K562 (cell line): ENCODE results near the gene LYVE1. TPM values are rescaled to one million over a fixed set of nuclear protein-coding genes. Genes with fewer than 3 reads are reported as not detected.

Source experiments
- ATAC-seq: fragments of 200-7000 bp; cut with Tn5 transposase; 3 replicates; pipeline ENCODE4 v1.9.1; 2020; ENCODE audit warnings: moderate library complexity
- BruUV-seq: library from RNA; stranded (reverse); fragments of 400-500 nt; replicated peaks from 2 replicates; lab custom pipeline; 2021; lab: Mats Ljungman, UMichigan
- CTCF ChIA-PET: fragments of 300-600 bp; formaldehyde crosslinking; extraction: SDS; loops from one replicate; lab custom pipeline; 2021; ENCODE audit warnings: low intra/inter-chr PET ratio; lab: Yijun Ruan, JAX
- POLR2A ChIA-PET: fragments of 300-600, 350-650 bp; sonication (Branson Sonifier 250); formaldehyde crosslinking; extraction: SDS; loops from one replicate; lab custom pipeline; 2021; ENCODE audit warnings: antibody characterized with exemption, inconsistent platforms; lab: Yijun Ruan, JAX
- DNase-seq, 4 experiments: peaks; one replicate each; pipeline versions ENCODE4 v3.0.0 to v3.0.0-alpha.2; 2011 to 2018; ENCODE audit warnings: low spot score in 3 of 4, mixed read lengths in 3 of 4; ENCODE audit errors: extremely low read depth in 1 of 4
- FAIRE-seq: peaks from 2 replicates; lab custom pipeline; 2011; peaks lifted over from hg19 to GRCh38; lab: Jason Lieb, UNC
- H2AFZ ChIP-seq: 2 replicates; pipeline ENCODE4 v1.6.0; 2011; ENCODE audit warnings: low read depth, low read length, control low read depth, inconsistent platforms
- H3K27ac ChIP-seq: fragments of 200-600 bp; 3 replicates; pipeline ENCODE4 v1.8.0; 2011; ENCODE audit warnings: low read depth, mild to moderate bottlenecking, control low read depth, inconsistent platforms, low read length, moderate library complexity, mixed read lengths; ENCODE audit errors: extremely low read depth
- H3K27me3 ChIP-seq, 2 experiments: fragments of 300-600 bp in 1 of 2; 2 replicates in 1 of 2; 3 replicates in 1 of 2; pipeline versions ENCODE4 v1.6.0 to v1.8.0; 2011; ENCODE audit warnings: inconsistent platforms in 2 of 2, low read length in 2 of 2, mild to moderate bottlenecking in 1 of 2, mixed read lengths in 1 of 2, moderate library complexity in 1 of 2; ENCODE audit not compliant: control insufficient read depth in 2 of 2, insufficient read depth in 2 of 2
- H3K36me3 ChIP-seq: fragments of 300-600 bp; 3 replicates; pipeline ENCODE4 v1.8.0; 2011; ENCODE audit warnings: mild to moderate bottlenecking, low read length, inconsistent platforms; ENCODE audit not compliant: control insufficient read depth, insufficient read depth
- H3K4me1 ChIP-seq, 2 experiments: fragments of 200-600 bp in 1 of 2; replicated peaks in 1 of 2; 2 replicates in 1 of 2; 3 replicates in 1 of 2; pipeline versions ENCODE4 v1.5.1 to v1.8.0; 2011; ENCODE audit warnings: inconsistent platforms in 2 of 2, low read length in 2 of 2, mild to moderate bottlenecking in 1 of 2, mixed read lengths in 1 of 2, moderate library complexity in 1 of 2; ENCODE audit not compliant: control insufficient read depth in 2 of 2, insufficient read depth in 2 of 2
- H3K4me2 ChIP-seq: 2 replicates; pipeline ENCODE4 v1.6.1; 2011; ENCODE audit warnings: low read length, control low read depth, inconsistent platforms, mixed read lengths; ENCODE audit not compliant: insufficient read depth
- H3K4me3 ChIP-seq: fragments of 200-600 bp; sonication (generic), shearing (Covaris generic); 2 replicates; pipeline ENCODE4 v1.5.1; 2016; ENCODE audit warnings: control low read depth, inconsistent platforms
- H3K79me2 ChIP-seq: fragments of 200-600 bp; 3 replicates; pipeline ENCODE4 v1.8.0; 2011; ENCODE audit warnings: low read length, inconsistent platforms; ENCODE audit not compliant: control insufficient read depth, insufficient read depth
- H3K9ac ChIP-seq, 2 experiments: 2 replicates each; pipeline versions ENCODE4 v1.6.0 to v1.6.1; 2011; ENCODE audit warnings: low read depth in 2 of 2, low read length in 2 of 2, control low read depth in 1 of 2, inconsistent platforms in 1 of 2, mild to moderate bottlenecking in 1 of 2, mixed read lengths in 1 of 2; ENCODE audit not compliant: insufficient read depth in 1 of 2
- H3K9me1 ChIP-seq: one replicate; pipeline ENCODE4 v1.6.0; 2011; ENCODE audit warnings: inconsistent platforms, mild to moderate bottlenecking, low read length, moderate library complexity; ENCODE audit not compliant: control insufficient read depth, insufficient read depth
- H3K9me3 ChIP-seq: replicated peaks from 2 replicates; pipeline ENCODE4 v1.5.1; 2011; ENCODE audit warnings: low read depth, low read length, inconsistent platforms; ENCODE audit not compliant: control insufficient read depth, insufficient read depth
- H4K20me1 ChIP-seq: replicated peaks from 2 replicates; pipeline ENCODE4 v1.6.1; 2011; ENCODE audit warnings: low read length, inconsistent platforms, mixed read lengths; ENCODE audit not compliant: control insufficient read depth, insufficient read depth
- BRCA1 ChIP-seq, 2 experiments: fragments of 450-650 bp in 1 of 2; sonication (generic) in 1 of 2; formaldehyde crosslinking in 1 of 2; IDR thresholded peaks; 2 replicates each; pipeline versions ENCODE4 v1.5.0 to v1.6.1; 2017 to 2020; ENCODE audit warnings: mild to moderate bottlenecking in 1 of 2, missing genetic modification reagents in 1 of 2
- SPI1 ChIP-seq: IDR thresholded peaks from 2 replicates; pipeline ENCODE4 v1.6.1; 2011; ENCODE audit warnings: low read depth, low read length, control low read depth, borderline replicate concordance
- WHSC1 ChIP-seq: IDR thresholded peaks from one replicate; pipeline ENCODE4 v1.6.1; 2012; ENCODE audit warnings: low read length, control low read depth, inconsistent platforms
- in situ Hi-C: fragments of 300-500 bp; cut with MboI; formaldehyde crosslinking; loops from 4 replicates; pipeline ENCODE4 v1.15.0; 2018; ENCODE audit warnings: inconsistent platforms, mixed read lengths
- intact Hi-C: fragments of 100-400 bp; cut with micrococcal nuclease; formaldehyde crosslinking; loops from 2 replicates; pipeline ENCODE4 v1.14.2; 2022
- polyA plus RNA-seq, 8 experiments: library from polyadenylated mRNA; depleted of rRNA in 4 of 8; stranded (reverse) in 5 of 8; unstranded in 3 of 8; fragments of >200 nt; fragmentation: Nextera tagmentation in 2 of 8; fragmentation: Illumina TruSeq in 1 of 8; extraction: Ambion mirVana in 2 of 8; extraction: Trizol in 1 of 8; gene quantifications; 2 replicates each; pipeline versions ENCODE4 v1.2.1 to v1.2.3, GENCODE V29; 2011 to 2014; ENCODE audit warnings: inconsistent platforms in 1 of 8, missing spikeins in 1 of 8
- total RNA-seq, 7 experiments: library from RNA; depleted of rRNA in 6 of 7; stranded (reverse); fragments of >200 nt in 6 of 7; fragmentation: Illumina TruSeq in 2 of 7; extraction: Trizol in 2 of 7; gene quantifications; 2 replicates each; pipeline versions ENCODE4 v1.2.1 to v1.2.3, GENCODE V29; 2011 to 2021; ENCODE audit warnings: low replicate concordance in 1 of 7
- TF ChIP-seq, protein P1 (sequence below): fragments of 450-650 bp; IDR thresholded peaks from 2 replicates; pipeline ENCODE4 v1.6.1; 2016; ENCODE audit warnings: missing biosample characterization, missing genetic modification characterization
- TF ChIP-seq, protein P2 (sequence below): fragments of 450-650 bp; IDR thresholded peaks from 2 replicates; pipeline ENCODE4 v1.6.1; 2016; ENCODE audit warnings: mild to moderate bottlenecking
- TF ChIP-seq, protein P3 (sequence below): fragments of 250-450 bp; sonication (Bioruptor Pico); IDR thresholded peaks from 2 replicates; pipeline ENCODE4 v1.8.0; 2021; ENCODE audit warnings: mild to moderate bottlenecking, moderate library complexity

The LYVE1 gene
- total and polyA plus RNA-seq, 9 of the 15 experiments (the other 6 are each of a cell fraction or from before 2014, with no cell fraction given): 0.06 to 1.1 (median 0.14) TPM; not detected in 1

DNA sequence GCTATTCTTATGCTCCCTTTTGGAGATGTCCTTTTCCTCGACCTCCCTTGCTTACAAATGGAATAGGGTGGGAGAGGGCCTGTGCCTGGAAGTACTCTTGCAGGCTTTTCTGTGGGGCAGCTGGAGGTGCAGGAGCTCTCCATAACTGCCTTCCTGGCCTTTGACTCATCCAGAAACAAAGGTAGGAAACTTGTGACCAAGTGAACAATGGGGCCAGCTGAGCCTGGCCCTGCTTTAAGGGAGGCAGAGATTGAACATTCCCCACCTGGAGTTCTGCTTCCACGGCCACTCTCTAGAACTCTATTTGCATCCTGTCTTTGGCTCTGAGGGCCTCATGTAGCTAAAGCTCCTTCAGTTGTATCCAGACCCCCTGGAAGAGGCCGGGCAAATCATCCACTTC lies 5.1 kb upstream of the LYVE1 start (continued):
- TF ChIP-seq, protein P1, sequence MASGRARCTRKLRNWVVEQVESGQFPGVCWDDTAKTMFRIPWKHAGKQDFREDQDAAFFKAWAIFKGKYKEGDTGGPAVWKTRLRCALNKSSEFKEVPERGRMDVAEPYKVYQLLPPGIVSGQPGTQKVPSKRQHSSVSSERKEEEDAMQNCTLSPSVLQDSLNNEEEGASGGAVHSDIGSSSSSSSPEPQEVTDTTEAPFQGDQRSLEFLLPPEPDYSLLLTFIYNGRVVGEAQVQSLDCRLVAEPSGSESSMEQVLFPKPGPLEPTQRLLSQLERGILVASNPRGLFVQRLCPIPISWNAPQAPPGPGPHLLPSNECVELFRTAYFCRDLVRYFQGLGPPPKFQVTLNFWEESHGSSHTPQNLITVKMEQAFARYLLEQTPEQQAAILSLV (tag): no peak
- no peak for TF ChIP-seq BRCA1 (IDR thresholded peaks at IDR 0.05)
- TF ChIP-seq BRCA1 (CRISPR knock-in tag; IDR thresholded peaks at IDR 0.05): no peak
- TF ChIP-seq, protein P2, sequence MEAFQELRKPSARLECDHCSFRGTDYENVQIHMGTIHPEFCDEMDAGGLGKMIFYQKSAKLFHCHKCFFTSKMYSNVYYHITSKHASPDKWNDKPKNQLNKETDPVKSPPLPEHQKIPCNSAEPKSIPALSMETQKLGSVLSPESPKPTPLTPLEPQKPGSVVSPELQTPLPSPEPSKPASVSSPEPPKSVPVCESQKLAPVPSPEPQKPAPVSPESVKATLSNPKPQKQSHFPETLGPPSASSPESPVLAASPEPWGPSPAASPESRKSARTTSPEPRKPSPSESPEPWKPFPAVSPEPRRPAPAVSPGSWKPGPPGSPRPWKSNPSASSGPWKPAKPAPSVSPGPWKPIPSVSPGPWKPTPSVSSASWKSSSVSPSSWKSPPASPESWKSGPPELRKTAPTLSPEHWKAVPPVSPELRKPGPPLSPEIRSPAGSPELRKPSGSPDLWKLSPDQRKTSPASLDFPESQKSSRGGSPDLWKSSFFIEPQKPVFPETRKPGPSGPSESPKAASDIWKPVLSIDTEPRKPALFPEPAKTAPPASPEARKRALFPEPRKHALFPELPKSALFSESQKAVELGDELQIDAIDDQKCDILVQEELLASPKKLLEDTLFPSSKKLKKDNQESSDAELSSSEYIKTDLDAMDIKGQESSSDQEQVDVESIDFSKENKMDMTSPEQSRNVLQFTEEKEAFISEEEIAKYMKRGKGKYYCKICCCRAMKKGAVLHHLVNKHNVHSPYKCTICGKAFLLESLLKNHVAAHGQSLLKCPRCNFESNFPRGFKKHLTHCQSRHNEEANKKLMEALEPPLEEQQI: no peak
- no peak for TF ChIP-seq WHSC1
- TF ChIP-seq, all 486 proteins: peak for 0

DNA sequence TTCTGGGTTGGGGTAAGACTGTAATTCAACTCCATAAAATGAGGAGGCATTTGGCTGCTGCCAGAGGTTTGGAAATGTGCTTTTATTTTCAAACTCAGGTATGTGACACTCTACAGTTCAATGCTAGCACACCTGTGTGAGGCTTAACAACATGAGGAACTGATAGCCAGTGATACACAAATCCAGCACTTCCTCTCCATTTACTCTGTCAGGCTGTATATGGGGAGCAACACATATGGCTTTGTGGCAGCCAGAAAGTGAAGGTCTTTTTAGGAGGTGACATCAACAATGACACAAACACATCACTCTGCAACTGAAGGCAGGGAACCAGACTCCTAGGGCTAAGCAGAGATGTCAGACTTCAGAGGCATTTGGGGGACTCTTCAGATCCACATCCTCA lies 4.6 kb upstream of the LYVE1 start:
- Histone ChIP-seq H3K9ac (no peak overlapping the region), H3K36me3 (no peaks in the 10 kb centered on the region), H3K4me2 (no peak overlapping the region), H3K9me1 (no peaks in the 10 kb centered on the region), H3K4me3 (no peak overlapping the region), H4K20me1 (no peaks in the 10 kb centered on the region), H3K9me3 (no peaks in the 10 kb centered on the region), H3K27ac (no peak overlapping the region), H3K4me1 (peaks cover 0 to 6% of the 10 kb centered on the region in 2 experiments; a peak in 2 of 5 replicates), H3K27me3 (no peaks in the 10 kb centered on the region), H2AFZ (no peak overlapping the region), H3K79me2 (no peaks in the 10 kb centered on the region)
- ChIA-PET CTCF (no interaction called here), POLR2A (interaction anchor here (0.5 to 1.7 kb wide), 3 partner anchors 8 to 243 kb away, joined by 3 to 4 read pairs (median 3); no protein-coding TSS in a partner anchor)
- FAIRE-seq: no peak
- DNase-seq: no peak
- in situ Hi-C loops: no loop called here
- TF ChIP-seq, protein P3, sequence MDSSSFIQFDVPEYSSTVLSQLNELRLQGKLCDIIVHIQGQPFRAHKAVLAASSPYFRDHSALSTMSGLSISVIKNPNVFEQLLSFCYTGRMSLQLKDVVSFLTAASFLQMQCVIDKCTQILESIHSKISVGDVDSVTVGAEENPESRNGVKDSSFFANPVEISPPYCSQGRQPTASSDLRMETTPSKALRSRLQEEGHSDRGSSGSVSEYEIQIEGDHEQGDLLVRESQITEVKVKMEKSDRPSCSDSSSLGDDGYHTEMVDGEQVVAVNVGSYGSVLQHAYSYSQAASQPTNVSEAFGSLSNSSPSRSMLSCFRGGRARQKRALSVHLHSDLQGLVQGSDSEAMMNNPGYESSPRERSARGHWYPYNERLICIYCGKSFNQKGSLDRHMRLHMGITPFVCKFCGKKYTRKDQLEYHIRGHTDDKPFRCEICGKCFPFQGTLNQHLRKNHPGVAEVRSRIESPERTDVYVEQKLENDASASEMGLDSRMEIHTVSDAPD (CRISPR knock-in tag): no peak
- TF ChIP-seq SPI1: 0 out of 2 replicates have a peak, but pooled peaks have one; percentile 28
- no TSS peak for BruUV-seq
- intact Hi-C loops: no loop called here
- no peak for ATAC-seq
